Thyroid gland (tissue), 4 donors: ENCODE data around the gene PELI2.

ENCODE experiments used
- POLR2A ChIP-seq, 2 donors: fragments of 450-650 bp; IDR thresholded peaks; one replicate each; pipeline ENCODE4 v1.6.1; 2017; ENCODE audit warnings: antibody characterized with exemption in 2 of 2, mild to moderate bottlenecking in 2 of 2, moderate library complexity in 1 of 2
- TF ChIP-seq, protein P1 (sequence below), 6 experiments: fragments of 200-600 bp in 3 of 6; fragments of 450-650 bp in 3 of 6; sonication (generic) in 3 of 6; IDR thresholded peaks; one replicate each; pipeline ENCODE4 v1.5.1; 2016 to 2019; ENCODE audit warnings: antibody characterized with exemption in 6 of 6, mild to moderate bottlenecking in 2 of 6, inconsistent platforms in 1 of 6, moderate library complexity in 1 of 6

DNA sequence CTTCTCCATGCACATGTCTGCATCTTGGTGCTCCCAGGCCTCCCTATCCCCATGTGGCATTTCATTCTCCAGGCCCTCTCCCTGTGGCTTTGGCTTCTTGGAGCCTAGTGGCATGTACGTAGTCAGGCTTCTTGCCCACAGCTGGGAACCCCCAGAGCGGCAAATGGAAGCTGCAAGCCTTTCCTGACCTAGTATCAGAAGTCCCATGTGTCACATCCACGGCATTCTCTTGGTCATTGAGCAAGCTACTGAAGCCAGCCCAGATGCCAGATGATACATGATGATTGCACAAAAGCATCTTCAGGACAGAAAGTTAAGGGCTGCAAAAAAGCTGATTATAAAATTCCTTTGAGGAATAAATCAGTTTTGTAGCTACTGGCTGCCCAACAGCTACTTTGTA, 154.9 kb downstream of the PELI2 start:
- TF ChIP-seq POLR2A (IDR thresholded peaks at IDR 0.05), result no peak
- TF ChIP-seq, protein P1, sequence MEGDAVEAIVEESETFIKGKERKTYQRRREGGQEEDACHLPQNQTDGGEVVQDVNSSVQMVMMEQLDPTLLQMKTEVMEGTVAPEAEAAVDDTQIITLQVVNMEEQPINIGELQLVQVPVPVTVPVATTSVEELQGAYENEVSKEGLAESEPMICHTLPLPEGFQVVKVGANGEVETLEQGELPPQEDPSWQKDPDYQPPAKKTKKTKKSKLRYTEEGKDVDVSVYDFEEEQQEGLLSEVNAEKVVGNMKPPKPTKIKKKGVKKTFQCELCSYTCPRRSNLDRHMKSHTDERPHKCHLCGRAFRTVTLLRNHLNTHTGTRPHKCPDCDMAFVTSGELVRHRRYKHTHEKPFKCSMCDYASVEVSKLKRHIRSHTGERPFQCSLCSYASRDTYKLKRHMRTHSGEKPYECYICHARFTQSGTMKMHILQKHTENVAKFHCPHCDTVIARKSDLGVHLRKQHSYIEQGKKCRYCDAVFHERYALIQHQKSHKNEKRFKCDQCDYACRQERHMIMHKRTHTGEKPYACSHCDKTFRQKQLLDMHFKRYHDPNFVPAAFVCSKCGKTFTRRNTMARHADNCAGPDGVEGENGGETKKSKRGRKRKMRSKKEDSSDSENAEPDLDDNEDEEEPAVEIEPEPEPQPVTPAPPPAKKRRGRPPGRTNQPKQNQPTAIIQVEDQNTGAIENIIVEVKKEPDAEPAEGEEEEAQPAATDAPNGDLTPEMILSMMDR (IDR thresholded peaks at IDR 0.05), result no peak
